IMR-90 (cell line): ENCODE results near the gene CFAP92. TPM values are rescaled to one million over a fixed set of nuclear protein-coding genes. Genes with fewer than 3 reads are reported as not detected.

Experiments
- ATAC-seq: fragments of 200-7000 bp; cut with Tn5 transposase; 2 replicates; pipeline ENCODE4 v1.9.1; 2020; ENCODE audit warnings: low read depth, mild to moderate bottlenecking, moderate library complexity
- BruUV-seq: library from RNA; stranded (reverse); fragments of 400-500 nt; replicated peaks from 2 replicates; lab custom pipeline; 2021; lab: Mats Ljungman, UMichigan
- CTCF ChIA-PET: fragments of 300-600 bp; formaldehyde crosslinking; extraction: SDS; loops from one replicate; lab custom pipeline; 2021; ENCODE audit warnings: antibody characterized with exemption; lab: Yijun Ruan, JAX
- POLR2A ChIA-PET: fragments of 300-600 bp; sonication (Branson Sonifier 250); formaldehyde crosslinking; loops from one replicate; lab custom pipeline; 2022; ENCODE audit warnings: antibody characterized with exemption; ENCODE audit not compliant: unreplicated experiment; lab: Charles Lee
- DNase-seq: peaks from one replicate; pipeline ENCODE4 v3.0.0; 2013
- H2AFZ ChIP-seq: replicated peaks from 2 replicates; pipeline ENCODE3; 2013; ENCODE audit warnings: low read length, mild to moderate bottlenecking; ENCODE audit not compliant: poor library complexity
- H2AK5ac ChIP-seq: 2 replicates; pipeline ENCODE4 v1.6.1; 2013; ENCODE audit warnings: low read depth, low read length, inconsistent platforms
- H2AK9ac ChIP-seq: replicated peaks from 2 replicates; pipeline ENCODE3; 2013; ENCODE audit warnings: mild to moderate bottlenecking, low read depth, low read length, moderate library complexity; ENCODE audit not compliant: poor library complexity
- H2BK120ac ChIP-seq: 2 replicates; pipeline ENCODE4 v1.6.1; 2013; ENCODE audit warnings: low read depth, low read length, inconsistent platforms
- H2BK15ac ChIP-seq: 3 replicates; pipeline ENCODE4 v1.6.1; 2013; ENCODE audit warnings: low read depth, low read length, inconsistent platforms
- H2BK20ac ChIP-seq: 2 replicates; pipeline ENCODE4 v1.6.1; 2013; ENCODE audit warnings: low read depth, mild to moderate bottlenecking, inconsistent platforms, low read length, moderate library complexity
- H2BK5ac ChIP-seq: 2 replicates; pipeline ENCODE4 v1.6.1; 2013; ENCODE audit warnings: mild to moderate bottlenecking, low read depth, low read length, inconsistent platforms; ENCODE audit not compliant: poor library complexity, severe bottlenecking
- H3K14ac ChIP-seq: replicated peaks from 2 replicates; pipeline ENCODE4 v1.6.1; 2013; ENCODE audit warnings: low read depth, low read length, inconsistent platforms
- H3K18ac ChIP-seq: 2 replicates; pipeline ENCODE4 v1.6.1; 2013; ENCODE audit warnings: low read depth, low read length, control low read depth
- H3K23ac ChIP-seq: 2 replicates; pipeline ENCODE4 v1.6.1; 2013; ENCODE audit warnings: low read depth, low read length, inconsistent platforms
- H3K27ac ChIP-seq: 2 replicates; pipeline ENCODE4 v1.5.1; 2013; ENCODE audit warnings: mild to moderate bottlenecking, control low read depth, low read length; ENCODE audit not compliant: insufficient read depth
- H3K27me3 ChIP-seq: 2 replicates; pipeline ENCODE4 v1.6.1; 2013; ENCODE audit warnings: low read length; ENCODE audit not compliant: control insufficient read depth, insufficient read depth
- H3K36me3 ChIP-seq: 2 replicates; pipeline ENCODE4 v1.6.1; 2013; ENCODE audit warnings: low read length, mixed read lengths; ENCODE audit not compliant: control insufficient read depth, insufficient read depth
- H3K4ac ChIP-seq: 2 replicates; pipeline ENCODE4 v1.6.1; 2013; ENCODE audit warnings: low read depth, low read length, inconsistent platforms
- H3K4me1 ChIP-seq: 2 replicates; pipeline ENCODE4 v1.6.1; 2013; ENCODE audit warnings: low read length, mixed read lengths; ENCODE audit not compliant: control insufficient read depth, insufficient read depth
- H3K4me2 ChIP-seq: 2 replicates; pipeline ENCODE4 v1.6.1; 2013; ENCODE audit warnings: low read depth, mild to moderate bottlenecking, control low read depth, low read length, moderate library complexity
- H3K4me3 ChIP-seq: 2 replicates; pipeline ENCODE4 v1.5.1; 2013; ENCODE audit warnings: low read depth, mild to moderate bottlenecking, control low read depth, low read length, moderate library complexity; ENCODE audit not compliant: insufficient read depth
- H3K56ac ChIP-seq: 2 replicates; pipeline ENCODE4 v1.6.1; 2013; ENCODE audit warnings: low read length, inconsistent platforms; ENCODE audit not compliant: insufficient read depth; ENCODE audit errors: extremely low read depth
- H3K79me1 ChIP-seq, 2 experiments: 2 replicates each; pipeline ENCODE4 v1.6.1; 2013; ENCODE audit warnings: low read length in 2 of 2, inconsistent platforms in 1 of 2, low read depth in 1 of 2
- H3K9ac ChIP-seq: 2 replicates; pipeline ENCODE4 v1.6.1; 2013; ENCODE audit warnings: low read depth, low read length, control low read depth
- H3K9me1 ChIP-seq: 2 replicates; pipeline ENCODE4 v1.6.1; 2013; ENCODE audit warnings: low read length, inconsistent platforms; ENCODE audit not compliant: insufficient read depth
- H3K9me3 ChIP-seq: 2 replicates; pipeline ENCODE4 v1.6.1; 2013; ENCODE audit warnings: low read length; ENCODE audit not compliant: control insufficient read depth, insufficient read depth
- H4K20me1 ChIP-seq: 2 replicates; pipeline ENCODE4 v1.6.1; 2013; ENCODE audit warnings: low read length, inconsistent platforms; ENCODE audit not compliant: insufficient read depth
- H4K5ac ChIP-seq: 2 replicates; pipeline ENCODE4 v1.6.1; 2013; ENCODE audit warnings: mild to moderate bottlenecking, low read depth, low read length, control low read depth
- H4K8ac ChIP-seq, 2 experiments: 2 replicates each; pipeline ENCODE4 v1.6.1; 2013; ENCODE audit warnings: low read depth in 2 of 2, low read length in 2 of 2, control low read depth in 1 of 2, inconsistent platforms in 1 of 2
- H4K91ac ChIP-seq: 2 replicates; pipeline ENCODE4 v1.6.1; 2013; ENCODE audit warnings: low read depth, low read length, inconsistent platforms; ENCODE audit not compliant: insufficient read depth
- CHD1 ChIP-seq: IDR thresholded peaks from 2 replicates; pipeline ENCODE4 v1.6.1; 2012; ENCODE audit warnings: low read depth, low read length, improper control_type of control experiment
- CTCF ChIP-seq: conservative IDR thresholded peaks from 2 replicates; pipeline ENCODE4 v1.5.1; 2012; ENCODE audit warnings: mild to moderate bottlenecking, low read depth, low read length, improper control_type of control experiment
- MAFK ChIP-seq: IDR thresholded peaks from 2 replicates; pipeline ENCODE4 v1.6.1; 2012; ENCODE audit warnings: low read depth, low read length, improper control_type of control experiment
- MAZ ChIP-seq: IDR thresholded peaks from 2 replicates; pipeline ENCODE4 v1.6.1; 2012; ENCODE audit warnings: low read depth, mild to moderate bottlenecking, low read length, improper control_type of control experiment, moderate library complexity, borderline replicate concordance
- POLR2A ChIP-seq: IDR thresholded peaks from 2 replicates; pipeline ENCODE4 v1.6.1; 2012; ENCODE audit warnings: mild to moderate bottlenecking, low read depth, low read length
- RAD21 ChIP-seq: IDR thresholded peaks from 2 replicates; pipeline ENCODE4 v1.6.1; 2012; ENCODE audit warnings: low read length, improper control_type of control experiment
- SMC3 ChIP-seq: fragments of 150-350 bp; IDR thresholded peaks from 2 replicates; pipeline ENCODE4 v1.6.1; 2016; ENCODE audit warnings: low read depth, mild to moderate bottlenecking, antibody characterized with exemption, low read length, moderate library complexity
- WGBS, 2 experiments: methylation state at CpG; one replicate each; pipeline versions ENCODE4 v1.1.5 to v1.1.7; 2013; ENCODE audit warnings: missing lambda C conversion rate in 2 of 2; ENCODE audit not compliant: insufficient read length in 1 of 2; ENCODE audit errors: extremely low coverage in 2 of 2; 5-methylcytosine and 5-hydroxymethylcytosine counted together
- dilution Hi-C: fragments of 300-500 bp; cut with HindIII; formaldehyde crosslinking; loops from one replicate; pipeline ENCODE4 v1.14.3; 2018; ENCODE audit warnings: low sequenced_read_pairs; ENCODE audit not compliant: unreplicated experiment
- in situ Hi-C: fragments of 300-500 bp; cut with MboI; formaldehyde crosslinking; loops from 3 replicates; pipeline ENCODE4 v1.14.3; 2019; ENCODE audit warnings: low sequenced_read_pairs, inconsistent platforms, mixed read lengths
- intact Hi-C: fragments of 100-400 bp; cut with micrococcal nuclease; formaldehyde crosslinking; loops from 2 replicates; pipeline ENCODE4 v1.10.0; 2022
- polyA plus RNA-seq, 3 experiments: library from polyadenylated mRNA; depleted of rRNA; stranded (reverse); fragments of >200 nt; gene quantifications; 2 replicates each; pipeline ENCODE4 v1.2.3, GENCODE V29; 2012; ENCODE audit warnings: low replicate concordance in 1 of 3
- total RNA-seq: library from RNA; depleted of rRNA; stranded (reverse); fragments of >200 nt; gene quantifications from 2 replicates; pipeline ENCODE4 v1.2.3, GENCODE V29; 2012

The CFAP92 gene
- total and polyA plus RNA-seq, 2 of the 4 experiments (the other 2 are of a cell fraction): not detected

- no peak overlapping the region for H3K23ac ChIP-seq
- H4K5ac ChIP-seq: no peak overlapping the region
- POLR2A ChIA-PET: no interaction called here
- H4K20me1 ChIP-seq: no peaks in the 10 kb centered on the region
- no peak for ATAC-seq
- no peak overlapping the region for H3K9ac ChIP-seq
- H2BK120ac ChIP-seq: no peak overlapping the region
- dilution Hi-C loops: no loop called here
- TF ChIP-seq CTCF (no peak), MAFK (no peak), SMC3 (no peak), POLR2A (no peak), RAD21 (no peak), MAZ (no peak), CHD1 (no peak)
- no peak overlapping the region for H3K14ac ChIP-seq
- no peaks in the 10 kb centered on the region for H3K9me3 ChIP-seq
- H2AFZ ChIP-seq: no peak overlapping the region
- no peak overlapping the region for H4K8ac ChIP-seq
- H3K27ac ChIP-seq: no peak overlapping the region
- no peaks in the 10 kb centered on the region for H3K36me3 ChIP-seq
- H2BK20ac ChIP-seq: no peak overlapping the region
- no peak overlapping the region for H2AK9ac ChIP-seq
- H3K4ac ChIP-seq: no peak overlapping the region
- no peak overlapping the region for H2AK5ac ChIP-seq
- no peak overlapping the region for H3K56ac ChIP-seq
- peaks cover 16% of the 10 kb centered on the region for H3K27me3 ChIP-seq
- no peaks in the 10 kb centered on the region; the same call in 1 of the 2 replicates for H3K9me1 ChIP-seq
- BruUV-seq: no TSS peak
- H3K4me2 ChIP-seq: no peak overlapping the region
- no peak overlapping the region for H2BK5ac ChIP-seq
- in situ Hi-C loops: no loop called here
- H3K4me1 ChIP-seq: peaks cover 9% of the 10 kb centered on the region
- H4K91ac ChIP-seq: no peak overlapping the region
- CTCF ChIA-PET: no interaction called here
- intact Hi-C loops: no loop called here
- H3K4me3 ChIP-seq: no peak overlapping the region
- H2BK15ac ChIP-seq: no peak overlapping the region
- no CpG with 5 or more reads among the region's 2 CpGs for WGBS, 2 experiments
- no peaks in the 10 kb centered on the region for H3K79me1 ChIP-seq
- DNase-seq: no peak
- H3K18ac ChIP-seq: no peak overlapping the region
These were observed 15.4 kb upstream of the CFAP92 start for GRCh38 chr3:129009266-129009665.
